ENCODE data around the gene ARHGAP6. TPM values are rescaled to one million over a fixed set of nuclear protein-coding genes. Genes with fewer than 3 reads are reported as not detected.

ARHGAP6 gene
- total RNA-seq, 4 donors from 2014 or later, result 0.64 to 9.5 (median 2.3) TPM

DNA sequence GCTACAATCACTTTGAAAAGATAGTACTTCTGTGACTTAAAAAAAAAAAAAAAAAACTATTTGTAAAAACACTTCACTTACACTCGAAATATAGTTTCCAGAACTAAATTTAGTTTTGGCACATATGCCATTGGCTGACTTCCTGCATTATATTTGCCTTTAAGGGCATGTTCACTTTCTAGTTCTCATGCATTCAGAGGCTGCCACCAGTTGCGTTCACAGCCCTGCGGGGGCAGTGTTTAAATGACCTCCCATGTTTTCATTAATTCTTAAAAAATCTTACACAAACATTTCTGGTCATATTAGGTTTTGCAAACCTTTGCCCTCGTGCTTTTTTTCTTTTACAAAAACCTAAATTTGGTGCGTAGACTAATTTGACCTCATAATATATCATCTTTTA lies 12.4 kb upstream of the ARHGAP6 start:
- Histone ChIP-seq H3K4me1 (no peaks in the 10 kb centered on the region), H3K9me3 (no peaks in the 10 kb centered on the region), H3K27ac (no peak overlapping the region), H3K36me3 (no peaks in the 10 kb centered on the region), H3K4me3 (no peak overlapping the region), H3K27me3 (no peaks in the 10 kb centered on the region)
- DNase-seq, result no peak
- TF ChIP-seq POLR2A (IDR thresholded peaks at IDR 0.05), result no peak
- TF ChIP-seq, protein P1, sequence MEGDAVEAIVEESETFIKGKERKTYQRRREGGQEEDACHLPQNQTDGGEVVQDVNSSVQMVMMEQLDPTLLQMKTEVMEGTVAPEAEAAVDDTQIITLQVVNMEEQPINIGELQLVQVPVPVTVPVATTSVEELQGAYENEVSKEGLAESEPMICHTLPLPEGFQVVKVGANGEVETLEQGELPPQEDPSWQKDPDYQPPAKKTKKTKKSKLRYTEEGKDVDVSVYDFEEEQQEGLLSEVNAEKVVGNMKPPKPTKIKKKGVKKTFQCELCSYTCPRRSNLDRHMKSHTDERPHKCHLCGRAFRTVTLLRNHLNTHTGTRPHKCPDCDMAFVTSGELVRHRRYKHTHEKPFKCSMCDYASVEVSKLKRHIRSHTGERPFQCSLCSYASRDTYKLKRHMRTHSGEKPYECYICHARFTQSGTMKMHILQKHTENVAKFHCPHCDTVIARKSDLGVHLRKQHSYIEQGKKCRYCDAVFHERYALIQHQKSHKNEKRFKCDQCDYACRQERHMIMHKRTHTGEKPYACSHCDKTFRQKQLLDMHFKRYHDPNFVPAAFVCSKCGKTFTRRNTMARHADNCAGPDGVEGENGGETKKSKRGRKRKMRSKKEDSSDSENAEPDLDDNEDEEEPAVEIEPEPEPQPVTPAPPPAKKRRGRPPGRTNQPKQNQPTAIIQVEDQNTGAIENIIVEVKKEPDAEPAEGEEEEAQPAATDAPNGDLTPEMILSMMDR (IDR thresholded peaks at IDR 0.05), result peak in 1 of 6 experiments; percentile 27
- intact Hi-C loops (cut with DNase I), result no loop called here
- 35 to 38% methylated on average over 5 of the region's 5 CpGs for WGBS, 2 donors

DNA sequence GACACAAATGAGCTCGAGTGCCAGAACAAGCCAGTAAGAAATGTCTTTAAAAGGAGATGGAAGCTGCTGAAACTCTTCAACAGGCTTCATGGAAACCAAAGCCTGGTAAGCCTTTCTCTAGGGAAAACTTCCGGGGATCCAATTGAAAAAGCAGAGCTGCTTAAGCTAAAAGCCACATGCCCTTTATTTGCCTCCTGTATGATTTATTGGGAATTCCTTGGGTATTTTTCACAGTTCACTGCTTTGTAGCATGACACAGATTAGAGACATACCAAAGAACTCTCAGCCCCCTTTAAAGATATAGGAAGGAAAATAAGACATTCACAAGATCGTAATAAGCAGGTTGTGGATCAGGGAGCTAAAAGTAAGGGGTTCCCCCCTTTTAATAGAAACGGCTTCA lies 6.5 kb upstream of the ARHGAP6 start:
- H3K27me3 ChIP-seq, result peaks cover 0 to 11% (median 0%) of the 10 kb centered on the region in 4 donors
- DNase-seq, result no peak
- H3K27ac ChIP-seq, result no peak overlapping the region
- TF ChIP-seq, protein P1 (IDR thresholded peaks at IDR 0.05), result no peak
- no peak for TF ChIP-seq POLR2A (IDR thresholded peaks at IDR 0.05)
- no peaks in the 10 kb centered on the region for H3K36me3 ChIP-seq
- intact Hi-C loops (cut with DNase I), result no loop called here
- 50 to 72% methylated on average over 2 to 4 of the region's 4 CpGs for WGBS, 2 donors
- no peaks in the 10 kb centered on the region for H3K9me3 ChIP-seq
- H3K4me1 ChIP-seq, result no peaks in the 10 kb centered on the region
- H3K4me3 ChIP-seq, result no peak overlapping the region

DNA sequence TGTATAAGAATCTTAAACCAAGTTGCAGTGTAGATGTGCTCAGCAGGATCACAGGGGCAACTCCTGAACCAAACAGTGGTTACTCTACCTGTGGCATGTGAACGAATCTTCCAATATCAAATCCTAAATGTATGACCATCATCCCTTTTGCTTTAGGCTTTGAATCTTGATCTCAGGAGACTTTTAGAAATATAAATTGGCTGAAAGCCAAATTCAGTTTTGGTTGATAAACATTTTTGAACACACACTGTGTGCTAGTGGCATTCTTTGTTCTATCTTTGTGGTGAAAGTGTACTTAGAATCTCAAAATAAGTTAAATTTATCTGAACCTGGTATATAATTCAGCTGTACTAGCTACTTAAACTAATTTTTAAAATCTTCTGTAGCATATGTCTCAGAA lies 4.6 kb upstream of the ARHGAP6 start:
- 87 to 93% methylated on average over 1 of the region's 1 CpG for WGBS, 2 donors
- intact Hi-C loops (cut with DNase I), result no loop called here
- Histone ChIP-seq H3K4me3 (no peak overlapping the region), H3K9me3 (no peaks in the 10 kb centered on the region), H3K27me3 (peaks cover 0 to 30% (median 2%) of the 10 kb centered on the region in 4 donors), H3K4me1 (peaks cover 0 to 10% (median 0%) of the 10 kb centered on the region in 3 donors), H3K27ac (no peak overlapping the region), H3K36me3 (no peaks in the 10 kb centered on the region)
- no peak for DNase-seq
- TF ChIP-seq POLR2A (IDR thresholded peaks at IDR 0.05), result no peak
- TF ChIP-seq, protein P1 (IDR thresholded peaks at IDR 0.05), result no peak

DNA sequence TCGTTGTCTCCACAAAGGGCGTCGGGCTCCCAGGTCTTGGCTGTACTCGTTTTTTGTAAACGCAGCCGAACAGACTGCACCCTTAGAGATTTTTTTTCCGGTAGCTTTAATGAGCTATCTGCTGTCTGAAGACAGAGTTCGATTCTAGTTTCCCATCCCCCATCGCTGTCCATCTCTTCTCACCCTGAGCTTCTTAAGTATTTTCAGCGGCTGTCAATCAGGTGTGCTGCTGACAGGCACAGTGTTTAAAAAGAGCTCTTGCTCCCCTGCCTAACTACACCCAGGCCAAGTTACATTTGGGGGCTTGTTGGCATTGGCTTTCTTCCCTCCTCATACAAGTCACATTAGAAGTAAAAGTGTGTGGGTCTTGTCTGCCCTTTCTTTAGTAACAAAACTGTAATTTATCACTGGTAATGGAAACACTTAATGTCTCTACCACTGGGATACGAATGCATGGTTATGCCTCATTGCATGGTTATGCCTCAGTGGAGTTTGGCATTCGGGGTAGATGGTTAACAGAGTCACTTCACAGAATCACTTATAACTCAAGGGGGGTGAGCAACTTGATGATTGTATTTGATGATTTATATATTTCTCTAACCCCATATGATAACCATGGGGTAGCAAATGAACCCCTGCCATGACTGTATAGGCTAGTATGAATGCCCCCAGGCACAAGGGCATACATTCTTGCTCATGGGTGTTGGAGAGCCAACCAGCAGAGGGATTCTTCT lies 1.4 kb upstream of the ARHGAP6 start:
- intact Hi-C loops (cut with DNase I), result no loop called here
- no peak for DNase-seq
- Histone ChIP-seq H3K27me3 (peaks cover 0 to 50% (median 2%) of the 10 kb centered on the region in 4 donors), H3K36me3 (no peaks in the 10 kb centered on the region), H3K4me3 (peak overlapping the region in 1 of 4 donors; percentile 62), H3K9me3 (no peaks in the 10 kb centered on the region), H3K27ac (no peak overlapping the region), H3K4me1 (peaks cover 0 to 21% (median 3%) of the 10 kb centered on the region in 3 donors)
- 8 to 52% methylated on average over 6 to 12 of the region's 12 CpGs for WGBS, 2 donors
- TF ChIP-seq POLR2A (IDR thresholded peaks at IDR 0.05), result no peak
- TF ChIP-seq, protein P1 (IDR thresholded peaks at IDR 0.05), result no peak

DNA sequence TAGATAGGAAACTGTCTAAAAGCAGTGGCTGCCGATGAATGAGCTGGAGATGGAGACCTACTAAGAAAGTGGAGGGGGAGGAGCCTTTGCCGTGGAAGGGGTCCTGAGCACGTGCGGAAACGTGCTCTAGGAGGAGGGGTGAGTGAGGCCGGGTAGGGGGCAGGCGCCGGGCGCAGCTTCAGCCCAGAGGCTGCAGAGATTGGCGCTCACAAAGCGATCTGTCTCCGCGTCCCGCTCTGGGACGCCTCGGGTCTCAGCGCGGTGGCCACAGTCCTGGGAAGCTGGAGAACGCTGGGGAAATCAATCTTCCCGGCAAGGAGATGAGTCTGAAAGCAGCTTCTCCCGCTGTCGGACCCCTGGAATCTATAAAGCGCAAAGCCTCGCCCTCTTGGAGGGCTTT lies 444 bp upstream of the ARHGAP6 start:
- DNase-seq, result no peak

More for the DNA sequence above, 444 bp upstream of the ARHGAP6 start:
- Histone ChIP-seq H3K27ac (peak overlapping the region in 3 of 4 donors; percentile 65 to 80 (median 73)), H3K9me3 (no peaks in the 10 kb centered on the region), H3K27me3 (peaks cover 0 to 46% (median 2%) of the 10 kb centered on the region in 4 donors), H3K4me1 (peaks cover 0 to 21% (median 3%) of the 10 kb centered on the region in 3 donors), H3K4me3 (peak overlapping the region in 3 of 4 donors; percentile 41 to 62 (median 49)), H3K36me3 (no peaks in the 10 kb centered on the region)
- intact Hi-C loops (cut with DNase I), result no loop called here
- 22% methylated on average over 24 of the region's 24 CpGs; no CpG with 5 or more reads in 1 of the 2 donors for WGBS, 2 donors
- TF ChIP-seq, protein P1 (IDR thresholded peaks at IDR 0.05), result no peak
- TF ChIP-seq POLR2A (IDR thresholded peaks at IDR 0.05), result no peak
